GM12892 (cell line): ENCODE data around the gene APOL4.
"Not testable (repeated sequence)": the region's sequence is repeated elsewhere in the genome, so short reads cannot be mapped to it uniquely, and the experiment has no call there.

Source experiments
- DNase-seq: peaks from one replicate; pipeline ENCODE4 v3.0.0; 2011; ENCODE audit not compliant: insufficient read length
- FAIRE-seq: peaks from 2 replicates; lab custom pipeline; 2011; peaks lifted over from hg19 to GRCh38; lab: Jason Lieb, UNC
- POLR2A ChIP-seq: IDR thresholded peaks from 2 replicates; pipeline ENCODE4 v1.6.1; 2011; ENCODE audit warnings: low read depth, low read length, control low read depth
- POLR2AphosphoS5 ChIP-seq: IDR thresholded peaks from 2 replicates; pipeline ENCODE4 v1.6.1; 2011; ENCODE audit warnings: low read depth, low read length, control low read depth
- TAF1 ChIP-seq: IDR thresholded peaks from 2 replicates; pipeline ENCODE4 v1.6.1; 2011; ENCODE audit warnings: low read depth, mild to moderate bottlenecking, control low read depth, low read length, borderline replicate concordance

Gene APOL4

GRCh38 chr22:36199001-36199551 lies 2.5 kb downstream of the APOL4 start:
- DNase-seq = no peak

GRCh38 chr22:36198536-36198935 lies 3.1 kb downstream of the APOL4 start:
- TF ChIP-seq TAF1 = no peak
- TF ChIP-seq POLR2AphosphoS5 = no peak
- DNase-seq (no peak), FAIRE-seq (no peak)

More at GRCh38 chr22:36199001-36199551, 2.5 kb downstream of the APOL4 start:
- FAIRE-seq = no peak
- TF ChIP-seq POLR2AphosphoS5 (no peak), TAF1 (no peak), POLR2A (no peak)

- TF ChIP-seq POLR2A (no peak), TAF1 (no peak), POLR2AphosphoS5 (no peak)
- DNase-seq (peak; percentile 26), FAIRE-seq (peak; percentile 76)
Observed at GRCh38 chr22:36197514-36198146, 4.0 kb downstream of the APOL4 start.

- DNase-seq = no peak
- peak; percentile 17 for FAIRE-seq
- TF ChIP-seq POLR2A = no peak
- no peak for TF ChIP-seq TAF1
Observed at GRCh38 chr22:36197065-36197440, 4.6 kb downstream of the APOL4 start.

- no peak for FAIRE-seq
- no peak for DNase-seq
- no peak for TF ChIP-seq TAF1
- no peak for TF ChIP-seq POLR2AphosphoS5
- no peak for TF ChIP-seq POLR2A
Observed at GRCh38 chr22:36196254-36197064, 5.2 kb downstream of the APOL4 start.

GRCh38 chr22:36194971-36195370 lies 6.6 kb downstream of the APOL4 start:
- DNase-seq (no peak), FAIRE-seq (peak; percentile 98)
- TF ChIP-seq POLR2AphosphoS5 (no peak), POLR2A (no peak), TAF1 (no peak)

- TF ChIP-seq POLR2AphosphoS5 (no peak), TAF1 (no peak), POLR2A (no peak)
- DNase-seq (no peak), FAIRE-seq (no peak)
Observed at GRCh38 chr22:36194385-36194784, 7.2 kb downstream of the APOL4 start.

- no peak for FAIRE-seq
- TF ChIP-seq TAF1 = no peak
- TF ChIP-seq POLR2AphosphoS5 = no peak
- TF ChIP-seq POLR2A = no peak
Observed at GRCh38 chr22:36193577-36193976, 8.0 kb downstream of the APOL4 start.

GRCh38 chr22:36193171-36193570 lies 8.4 kb downstream of the APOL4 start:
- DNase-seq (no peak), FAIRE-seq (no peak)
- no peak for TF ChIP-seq POLR2AphosphoS5
- TF ChIP-seq TAF1 = no peak
- TF ChIP-seq POLR2A = no peak

More at GRCh38 chr22:36193577-36193976, 8.0 kb downstream of the APOL4 start:
- no peak for DNase-seq

- no peak for FAIRE-seq
- DNase-seq = no peak
- TF ChIP-seq POLR2AphosphoS5 (no peak), TAF1 (no peak), POLR2A (no peak)
Observed at GRCh38 chr22:36192542-36192941, 9.1 kb downstream of the APOL4 start.

- DNase-seq (no peak), FAIRE-seq (no peak)
- TF ChIP-seq TAF1 (no peak), POLR2A (no peak), POLR2AphosphoS5 (no peak)
Observed at GRCh38 chr22:36191106-36191836, 10.3 kb downstream of the APOL4 start.

GRCh38 chr22:36187862-36188261 lies 13.7 kb downstream of the APOL4 start:
- DNase-seq, FAIRE-seq: not testable (repeated sequence)
